HepG2 (cell line): ENCODE measurements around the gene FOXR1.

ENCODE experiments used
- ARNT2 ChIP-seq: sonication (generic); formaldehyde crosslinking; IDR thresholded peaks from 2 replicates; pipeline ENCODE4 v1.8.0; 2022; ENCODE audit warnings: mild to moderate bottlenecking, low read depth, missing genetic modification reagents, moderate library complexity
- ATF7 ChIP-seq, 2 experiments: fragments of 450-650 bp in 1 of 2; sonication (generic) in 1 of 2; formaldehyde crosslinking in 1 of 2; IDR thresholded peaks; 2 replicates each; pipeline versions ENCODE4 v1.4.0 to v1.6.1; 2016 to 2020; ENCODE audit warnings: antibody characterized with exemption in 1 of 2, mild to moderate bottlenecking in 1 of 2, missing genetic modification reagents in 1 of 2
- CCAR2 ChIP-seq: fragments of 200-400 bp; formaldehyde crosslinking; optimal IDR thresholded peaks from 2 replicates; pipeline ENCODE3; 2018; ENCODE audit warnings: low read depth, mild to moderate bottlenecking, low read length, moderate library complexity
- MXI1 ChIP-seq: IDR thresholded peaks from 3 replicates; pipeline ENCODE4 v1.6.1; 2012; ENCODE audit warnings: low read depth, low read length, inconsistent platforms, borderline replicate concordance
- TSC22D2 ChIP-seq: sonication (generic); formaldehyde crosslinking; IDR thresholded peaks from 2 replicates; pipeline ENCODE4 v1.5.1; 2020; ENCODE audit warnings: missing genetic modification reagents, mild to moderate bottlenecking, borderline replicate concordance
- WIZ ChIP-seq: sonication (generic); formaldehyde crosslinking; IDR thresholded peaks from 2 replicates; pipeline ENCODE4 v1.5.1; 2020; ENCODE audit warnings: mild to moderate bottlenecking, missing genetic modification reagents
- ZNF234 ChIP-seq: sonication (generic); formaldehyde crosslinking; conservative IDR thresholded peaks from 2 replicates; pipeline ENCODE4 v1.5.1; 2020; ENCODE audit warnings: mild to moderate bottlenecking, missing genetic modification reagents
- TF ChIP-seq, protein P1 (sequence below): sonication (generic); IDR thresholded peaks from 2 replicates; pipeline ENCODE4 v1.6.1; 2016; ENCODE audit warnings: low read depth, borderline replicate concordance

DNA sequence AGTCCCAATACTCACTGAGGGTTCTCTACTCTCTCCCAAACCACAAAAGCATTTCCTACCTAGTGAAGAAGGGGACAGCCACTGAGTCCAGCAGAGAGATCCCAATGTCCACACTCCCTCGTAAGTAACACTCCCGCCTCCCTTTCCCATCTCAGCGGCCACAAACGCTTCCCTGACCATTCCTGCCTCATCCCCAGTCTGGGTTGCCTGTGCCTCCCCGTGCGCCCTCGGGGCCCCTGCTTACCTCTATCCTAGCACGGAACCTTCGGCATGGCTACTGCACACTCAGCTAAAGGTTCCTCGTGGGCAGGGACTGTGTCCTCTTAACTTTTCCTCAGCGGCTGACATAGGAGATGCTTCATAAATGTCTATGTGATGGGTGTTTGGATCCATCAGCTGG is 14.0 kb upstream of the FOXR1 start:
- TF ChIP-seq, protein P1, sequence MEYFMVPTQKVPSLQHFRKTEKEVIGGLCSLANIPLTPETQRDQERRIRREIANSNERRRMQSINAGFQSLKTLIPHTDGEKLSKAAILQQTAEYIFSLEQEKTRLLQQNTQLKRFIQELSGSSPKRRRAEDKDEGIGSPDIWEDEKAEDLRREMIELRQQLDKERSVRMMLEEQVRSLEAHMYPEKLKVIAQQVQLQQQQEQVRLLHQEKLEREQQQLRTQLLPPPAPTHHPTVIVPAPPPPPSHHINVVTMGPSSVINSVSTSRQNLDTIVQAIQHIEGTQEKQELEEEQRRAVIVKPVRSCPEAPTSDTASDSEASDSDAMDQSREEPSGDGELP, result no peak
- TF ChIP-seq ZNF234 (CRISPR knock-in tag), result no peak
- TF ChIP-seq ATF7 (IDR thresholded peaks at IDR 0.05), result no peak
- no peak for TF ChIP-seq ATF7 (CRISPR knock-in tag; IDR thresholded peaks at IDR 0.05)
- TF ChIP-seq MXI1, result no peak
- no peak for TF ChIP-seq WIZ (CRISPR knock-in tag)
- no peak for TF ChIP-seq TSC22D2
- no peak for TF ChIP-seq CCAR2
- no peak for TF ChIP-seq ARNT2 (CRISPR knock-in tag)
